Dermis blood vessel endothelial cell (primary cell): ENCODE measurements around the gene CAMTA1. TPM values are rescaled to one million over a fixed set of nuclear protein-coding genes. Genes with fewer than 3 reads are reported as not detected.

ENCODE experiments used
- DNase-seq: peaks from one replicate; pipeline ENCODE4 v3.0.0; 2010
- total RNA-seq: library from RNA; depleted of rRNA; stranded (reverse); fragments of >200 nt; gene quantifications from 2 replicates; pipeline ENCODE4 v1.2.3, GENCODE V29; 2014

CAMTA1 gene
- total RNA-seq, 1 donor from 2014 or later, result 58.4 TPM

GRCh38 chr1:6874298-6874697 is 89.0 kb downstream of the CAMTA1 start:
- no peak for DNase-seq

- no peak for DNase-seq
Observed at GRCh38 chr1:6880951-6881690, 95.9 kb downstream of the CAMTA1 start.

DNA sequence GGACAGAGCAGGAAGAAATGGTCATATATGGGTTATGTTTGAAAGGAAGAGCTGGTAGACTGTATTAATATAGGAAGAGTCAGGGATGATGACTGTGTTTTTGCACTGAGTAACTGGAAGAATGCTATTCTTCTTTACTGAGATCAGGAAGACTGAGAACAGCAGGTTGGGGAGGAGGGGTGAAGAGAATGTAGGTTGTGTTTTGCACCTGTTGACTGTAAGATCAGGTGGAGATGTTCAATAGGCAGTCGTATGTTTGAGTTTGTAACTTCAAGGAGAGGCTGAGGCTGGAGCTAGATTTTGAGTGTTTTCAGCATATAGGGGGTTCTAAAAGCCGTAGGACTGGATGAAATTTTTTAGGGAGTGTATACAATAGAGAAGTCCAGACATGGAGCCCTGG is 97.2 kb downstream of the CAMTA1 start:
- DNase-seq, result no peak

GRCh38 chr1:6884652-6885153 is 99.4 kb downstream of the CAMTA1 start:
- DNase-seq, result no peak

- DNase-seq, result no peak
Observed at GRCh38 chr1:6885426-6885825, 100.2 kb downstream of the CAMTA1 start.

DNA sequence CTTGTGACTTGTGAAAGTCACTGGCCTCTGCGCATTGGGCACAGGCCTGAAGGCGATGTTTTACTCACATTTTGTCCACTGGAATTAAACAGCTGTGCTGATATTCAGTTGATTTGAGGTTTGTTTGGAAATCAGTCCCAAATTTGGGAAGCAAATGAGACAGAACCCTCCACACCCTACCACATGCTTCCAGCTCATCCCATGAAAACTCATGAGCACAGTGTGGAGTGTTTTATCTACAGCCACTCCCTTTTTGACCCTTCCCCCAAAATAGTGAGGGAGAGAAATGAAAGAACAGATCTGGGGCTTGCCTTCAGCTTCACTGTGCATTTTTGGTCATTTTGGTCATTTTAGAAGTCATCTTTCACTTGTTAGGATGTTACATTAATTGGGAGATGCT is 101.3 kb downstream of the CAMTA1 start:
- DNase-seq, result no peak

DNA sequence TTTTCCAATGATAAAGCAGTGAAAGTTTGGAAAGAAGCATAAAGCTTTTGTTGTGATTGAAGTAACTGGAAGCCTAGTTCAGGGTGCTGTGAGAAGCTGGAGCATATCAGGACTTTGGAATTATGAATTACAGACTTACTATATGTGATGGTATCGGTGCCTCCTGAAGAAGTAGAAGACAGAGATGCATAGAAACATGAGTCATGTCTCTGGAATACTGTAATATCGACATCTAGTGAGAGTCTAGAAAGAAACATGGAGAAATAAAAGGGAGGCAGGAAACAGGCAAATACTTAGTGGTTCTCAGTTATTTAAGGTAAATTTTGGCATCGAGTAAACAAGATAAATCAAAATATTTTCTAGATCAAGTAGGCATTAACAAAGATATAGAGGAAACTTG is 103.0 kb downstream of the CAMTA1 start:
- DNase-seq, result no peak

DNA sequence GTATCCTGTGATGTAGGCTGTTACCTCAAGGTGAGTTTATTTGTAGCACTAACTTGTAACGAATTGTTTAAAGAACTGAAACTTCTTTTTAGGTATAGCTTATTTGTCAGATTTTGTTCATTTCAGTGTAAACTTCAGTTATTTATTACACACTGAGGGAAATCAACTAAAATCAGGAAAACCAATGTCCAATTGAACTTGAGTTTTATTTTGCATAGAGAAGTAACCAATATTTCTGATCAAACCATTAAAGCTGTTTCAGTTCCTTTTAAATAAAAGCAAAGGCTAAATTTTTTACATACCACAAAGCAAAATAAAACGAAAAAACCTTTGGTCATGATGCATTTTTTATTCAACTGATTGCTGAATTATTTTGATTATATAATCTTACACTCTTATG is 103.6 kb downstream of the CAMTA1 start:
- no peak for DNase-seq

DNA sequence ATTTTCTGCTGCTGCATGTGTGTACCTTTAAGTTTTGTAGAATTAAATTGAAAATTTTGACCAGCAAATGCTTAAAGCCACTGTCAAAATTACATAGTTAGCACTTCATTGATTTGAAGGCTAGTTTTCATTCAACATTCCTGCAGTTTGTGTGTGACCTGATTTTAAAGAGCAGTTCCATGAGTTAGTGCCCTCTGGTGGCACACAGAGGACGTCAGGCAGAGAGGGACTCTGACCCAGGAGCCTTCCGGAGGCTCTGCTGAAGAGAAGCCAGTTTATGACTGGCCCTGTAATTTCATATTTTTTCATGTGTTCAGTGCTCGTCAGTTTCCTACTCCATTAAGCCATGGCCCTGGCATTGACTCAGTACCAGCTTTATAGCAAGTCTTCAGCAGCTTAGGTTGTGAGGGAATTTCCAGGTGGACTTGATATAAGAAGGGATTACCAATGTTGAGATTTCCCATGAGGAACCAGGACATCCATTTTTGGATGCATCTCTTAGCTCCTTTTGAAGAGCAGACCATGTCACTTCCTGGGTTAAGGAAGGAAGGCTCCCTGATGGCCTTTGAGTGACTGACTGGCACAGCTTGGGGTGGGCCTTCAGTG is 104.7 kb downstream of the CAMTA1 start:
- peak; percentile 82 for DNase-seq

DNA sequence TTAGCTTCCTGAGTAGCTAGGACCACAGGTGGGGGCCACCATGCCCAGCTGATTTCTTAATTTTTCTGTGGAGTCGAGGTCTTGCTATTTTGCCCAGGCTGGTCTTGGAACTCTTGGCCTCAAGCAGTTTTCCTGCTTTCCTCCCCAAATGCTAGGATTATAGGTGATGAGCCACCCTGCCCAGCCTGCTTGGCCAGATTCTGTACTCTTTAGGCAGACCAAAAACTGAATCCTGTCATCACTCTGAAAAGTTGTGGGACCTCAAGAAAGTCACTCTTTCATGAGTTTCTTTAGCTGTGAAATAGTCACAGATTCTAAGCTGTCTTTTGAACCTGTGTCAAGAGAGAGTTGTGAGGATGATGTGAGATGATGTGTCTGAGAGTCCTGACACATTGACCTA is 105.4 kb downstream of the CAMTA1 start:
- no peak for DNase-seq

- peak; percentile 16 for DNase-seq
Observed at GRCh38 chr1:6891781-6892579, 106.7 kb downstream of the CAMTA1 start.

DNA sequence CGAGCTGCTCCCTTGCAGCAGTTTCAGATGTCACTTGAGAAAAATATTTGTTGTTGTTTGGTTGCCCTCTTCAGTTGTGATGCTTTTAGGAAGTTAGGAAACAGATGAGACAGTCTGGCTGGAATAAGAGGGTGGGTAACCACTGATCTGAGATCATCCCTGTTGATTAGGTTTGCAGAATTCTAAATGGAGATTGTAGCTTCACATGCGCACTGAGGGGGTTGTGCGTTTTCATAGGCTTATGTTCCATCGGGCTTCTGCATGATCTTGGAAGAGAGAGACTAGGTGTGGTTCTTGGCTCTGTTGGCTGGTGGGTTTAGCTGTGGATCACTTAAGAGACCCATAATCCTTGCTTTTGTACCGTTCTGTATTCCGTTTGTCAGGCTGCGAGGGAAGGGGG is 108.1 kb downstream of the CAMTA1 start:
- DNase-seq, result no peak

DNA sequence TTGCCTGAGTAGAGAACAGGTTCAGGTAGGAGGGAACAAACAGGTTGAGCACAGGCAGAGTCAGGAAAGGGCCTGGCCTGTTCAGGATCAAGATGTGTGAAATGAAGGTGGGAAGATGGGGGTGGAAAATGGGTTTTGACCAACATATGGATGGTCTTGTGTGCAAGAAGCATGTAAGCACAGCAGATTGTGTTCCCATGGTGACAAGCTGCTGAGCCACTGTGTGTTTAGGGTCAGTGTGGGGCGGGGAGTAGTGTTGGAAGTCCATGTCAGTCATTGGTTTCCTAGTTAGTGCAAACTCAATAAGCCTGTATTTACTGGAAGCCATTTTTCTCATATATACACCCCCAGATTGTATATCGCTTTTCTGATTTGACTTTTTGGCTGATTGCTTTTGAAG is 111.9 kb downstream of the CAMTA1 start:
- DNase-seq, result no peak

- DNase-seq, result no peak
Observed at GRCh38 chr1:6898974-6899539, 113.8 kb downstream of the CAMTA1 start.

DNA sequence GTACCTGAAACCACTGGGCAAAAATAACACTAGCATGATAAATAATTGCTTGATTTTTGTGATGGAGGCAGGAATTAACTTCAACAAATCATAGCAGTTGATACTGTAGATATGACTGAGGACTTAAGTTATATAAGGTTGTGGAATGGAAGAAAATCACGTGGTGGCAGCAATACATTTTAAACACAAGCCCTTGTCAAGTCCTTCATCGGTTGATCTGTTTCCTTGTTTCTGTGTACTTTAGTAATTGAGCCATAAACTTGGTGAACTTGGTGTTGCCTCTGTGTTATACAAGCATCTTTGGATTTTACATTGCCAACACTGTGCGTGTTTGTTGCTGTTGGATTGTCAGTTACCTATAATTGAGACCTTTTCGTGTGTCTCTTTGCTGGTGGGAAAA is 114.4 kb downstream of the CAMTA1 start:
- DNase-seq, result no peak

DNA sequence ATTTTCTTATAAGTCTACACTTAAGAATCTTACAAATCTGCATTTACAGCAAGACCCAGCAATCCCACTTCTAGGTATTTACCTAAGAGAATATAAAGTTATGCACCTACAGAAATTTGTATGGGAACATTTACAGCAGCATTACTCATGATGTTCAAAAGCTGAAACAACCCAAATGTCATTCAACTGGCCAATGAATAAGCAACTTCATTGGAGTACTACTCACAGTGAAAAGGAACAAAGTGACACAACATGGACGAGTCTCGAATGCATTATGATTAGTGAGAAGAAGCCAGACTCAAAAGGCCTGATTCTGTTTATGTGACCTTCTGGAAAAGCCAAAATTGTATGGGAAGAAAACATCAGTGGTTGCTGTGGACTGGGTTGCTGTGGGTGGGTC is 116.9 kb downstream of the CAMTA1 start:
- DNase-seq, result no peak

DNA sequence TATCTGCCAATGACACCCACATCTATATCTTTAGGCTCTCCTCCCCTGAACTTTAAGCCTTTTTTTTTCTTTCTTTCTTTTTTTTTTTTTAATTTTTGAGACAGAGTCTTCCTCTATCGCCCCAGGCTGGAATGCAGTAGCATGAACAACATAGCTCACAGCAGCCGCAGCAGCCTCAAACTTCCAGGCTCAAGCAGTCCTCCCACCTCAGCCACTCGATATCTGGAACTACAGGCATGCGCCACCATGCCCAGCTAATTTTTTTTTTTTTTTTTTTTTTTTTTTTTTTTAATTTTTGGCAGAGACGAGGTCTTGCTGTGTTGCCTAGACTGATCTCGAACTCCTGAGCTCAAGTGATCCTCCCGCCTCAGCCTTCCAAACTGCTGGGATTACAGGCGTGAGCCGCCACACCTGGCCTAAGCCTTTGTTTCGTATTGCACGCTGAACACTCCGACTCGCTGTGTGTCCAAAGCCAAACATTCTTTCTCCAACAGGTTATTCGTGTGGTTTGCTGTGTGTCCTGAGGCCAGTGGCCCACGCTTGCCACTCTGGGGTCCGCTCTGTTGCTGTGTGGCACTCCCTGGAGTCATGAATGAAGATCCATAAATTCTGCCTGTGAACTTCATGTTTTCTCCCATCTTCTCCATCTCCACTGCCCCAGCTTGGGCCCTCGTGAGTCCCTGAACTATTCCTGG is 119.4 kb downstream of the CAMTA1 start:
- DNase-seq, result no peak

DNA sequence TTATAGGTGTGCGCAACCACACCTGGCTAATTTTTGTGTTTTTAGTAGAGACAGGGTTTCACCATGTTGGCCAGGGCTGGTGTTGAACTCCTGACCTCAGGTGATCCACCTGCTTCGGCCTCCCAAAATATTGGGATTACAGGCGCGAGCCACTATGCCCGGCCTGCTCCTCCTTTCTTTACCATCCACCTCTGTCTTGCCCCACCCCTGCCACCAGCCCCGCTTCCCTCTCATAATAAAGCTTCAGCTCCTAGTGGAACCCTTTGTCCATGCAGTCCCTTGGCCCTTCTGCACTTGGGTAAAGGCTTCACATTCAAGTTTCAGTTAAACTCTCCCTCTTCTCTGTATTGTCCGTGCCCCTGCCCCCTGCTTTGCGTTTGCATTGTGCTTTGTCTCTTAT is 120.1 kb downstream of the CAMTA1 start:
- DNase-seq, result no peak

- no peak for DNase-seq
Observed at GRCh38 chr1:6905790-6906189, 120.5 kb downstream of the CAMTA1 start.

DNA sequence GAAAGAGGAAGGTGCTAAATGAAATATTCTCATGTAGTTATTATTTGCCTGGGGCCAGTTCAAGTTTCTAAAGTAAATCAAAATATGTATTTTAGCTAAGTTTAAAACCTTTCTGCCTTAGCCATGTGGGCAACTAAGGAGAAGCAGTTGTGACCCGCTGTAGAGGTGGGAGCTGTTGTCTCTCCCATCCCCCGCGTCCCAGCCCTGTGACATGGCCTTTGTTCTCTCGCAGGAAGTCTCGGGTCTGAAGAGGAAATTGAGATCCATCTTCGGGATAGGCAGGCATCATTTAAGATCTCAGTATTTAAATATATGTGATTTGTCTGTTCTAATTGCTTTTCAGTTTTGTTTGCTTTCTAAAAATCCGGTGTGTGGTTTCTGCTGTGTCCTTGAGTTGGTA is 121.5 kb downstream of the CAMTA1 start:
- peak; percentile 19 for DNase-seq

GRCh38 chr1:6907201-6907600 is 121.9 kb downstream of the CAMTA1 start:
- DNase-seq, result no peak

DNA sequence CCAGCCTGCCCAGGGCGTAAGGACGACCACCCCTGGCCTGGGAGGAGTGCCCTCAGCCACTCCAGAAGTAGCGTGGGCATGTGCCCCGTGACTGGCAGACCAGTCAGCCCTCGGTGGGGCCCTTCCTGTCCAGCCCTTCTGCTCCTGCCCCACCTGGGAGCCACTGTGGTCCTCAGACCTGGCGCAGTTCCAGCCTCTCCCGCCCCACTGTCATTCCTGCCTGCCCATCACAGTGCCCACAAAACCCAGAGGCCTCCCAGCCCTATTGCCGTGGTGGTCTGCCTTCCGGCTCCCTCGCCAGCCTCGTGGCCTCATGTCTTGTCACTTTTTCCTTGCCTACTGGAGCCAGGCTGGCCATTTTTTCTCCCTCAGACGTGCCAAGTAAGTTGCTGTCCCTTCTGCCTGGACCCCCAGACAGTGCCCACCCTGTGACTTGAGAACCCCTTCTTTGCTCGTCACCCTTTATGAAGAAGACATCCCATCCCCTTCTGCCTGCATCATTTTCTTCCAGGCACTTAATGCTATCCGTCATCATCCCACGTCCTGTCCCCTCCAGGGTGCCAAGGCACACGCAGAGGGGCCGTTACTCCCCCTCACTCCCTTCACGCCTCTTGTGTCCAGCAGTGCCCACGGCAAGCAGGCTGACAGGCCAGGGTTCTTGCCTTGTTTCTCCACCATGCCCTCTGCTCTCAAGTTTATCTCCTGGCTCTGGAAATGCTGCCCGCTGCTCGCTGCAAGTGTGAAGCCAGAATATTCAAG is 122.6 kb downstream of the CAMTA1 start:
- no peak for DNase-seq
